ENCODE measurements around the gene LYSMD2.

DNA sequence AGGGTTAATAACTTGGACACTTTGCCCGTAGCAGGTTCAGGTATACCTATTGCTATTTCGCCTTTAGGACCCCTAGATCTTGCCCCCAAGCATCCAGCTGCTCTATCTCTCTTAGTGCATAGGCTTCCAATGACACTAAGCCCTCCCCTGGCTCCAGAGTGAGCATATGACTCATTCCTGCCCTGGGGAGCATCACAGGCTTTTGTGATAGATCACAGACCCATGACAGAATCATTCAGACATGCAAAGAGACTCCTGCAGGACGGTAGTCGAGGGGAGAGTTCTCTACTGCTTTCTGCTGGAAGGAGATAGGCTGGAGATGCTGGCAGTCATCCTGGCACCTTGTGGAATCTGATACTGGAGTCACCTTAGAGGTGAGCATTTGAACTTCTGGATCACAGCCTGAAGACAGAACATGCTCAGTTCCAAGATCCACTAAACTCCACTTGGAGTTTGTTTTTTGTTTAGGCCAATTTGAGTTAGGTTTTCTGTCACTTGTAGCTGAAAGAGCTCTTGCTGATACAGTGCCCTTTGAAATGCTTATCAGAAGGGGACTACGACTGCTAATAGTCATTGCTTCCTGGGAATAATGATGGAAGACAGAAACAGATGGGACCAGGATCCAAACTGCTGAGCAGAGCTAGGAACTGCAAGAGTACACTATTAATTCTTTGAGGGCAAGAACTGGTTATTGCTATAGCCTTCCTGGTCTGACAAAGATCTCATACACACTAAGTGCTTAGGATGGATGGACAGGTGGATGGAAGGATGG lies 11.0 kb downstream of the LYSMD2 start:
- no peak for TF ChIP-seq POLR2A (IDR thresholded peaks at IDR 0.05)
- TF ChIP-seq, protein P1, sequence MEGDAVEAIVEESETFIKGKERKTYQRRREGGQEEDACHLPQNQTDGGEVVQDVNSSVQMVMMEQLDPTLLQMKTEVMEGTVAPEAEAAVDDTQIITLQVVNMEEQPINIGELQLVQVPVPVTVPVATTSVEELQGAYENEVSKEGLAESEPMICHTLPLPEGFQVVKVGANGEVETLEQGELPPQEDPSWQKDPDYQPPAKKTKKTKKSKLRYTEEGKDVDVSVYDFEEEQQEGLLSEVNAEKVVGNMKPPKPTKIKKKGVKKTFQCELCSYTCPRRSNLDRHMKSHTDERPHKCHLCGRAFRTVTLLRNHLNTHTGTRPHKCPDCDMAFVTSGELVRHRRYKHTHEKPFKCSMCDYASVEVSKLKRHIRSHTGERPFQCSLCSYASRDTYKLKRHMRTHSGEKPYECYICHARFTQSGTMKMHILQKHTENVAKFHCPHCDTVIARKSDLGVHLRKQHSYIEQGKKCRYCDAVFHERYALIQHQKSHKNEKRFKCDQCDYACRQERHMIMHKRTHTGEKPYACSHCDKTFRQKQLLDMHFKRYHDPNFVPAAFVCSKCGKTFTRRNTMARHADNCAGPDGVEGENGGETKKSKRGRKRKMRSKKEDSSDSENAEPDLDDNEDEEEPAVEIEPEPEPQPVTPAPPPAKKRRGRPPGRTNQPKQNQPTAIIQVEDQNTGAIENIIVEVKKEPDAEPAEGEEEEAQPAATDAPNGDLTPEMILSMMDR (IDR thresholded peaks at IDR 0.05) = no peak

Data from thyroid gland (tissue), 4 donors.